Suprapubic skin (tissue), 3 donors: Measurements from ENCODE around the gene SH3PXD2B.

Source experiments
- CTCF ChIP-seq, 2 donors: fragments of 200-600 bp in 1 of 2; fragments of 450-650 bp in 1 of 2; sonication (generic) in 1 of 2; IDR thresholded peaks; one replicate each; pipeline ENCODE4 v1.5.1; 2016 to 2019; ENCODE audit warnings: antibody characterized with exemption in 2 of 2, mild to moderate bottlenecking in 1 of 2, moderate library complexity in 1 of 2
- POLR2A ChIP-seq, 2 donors: fragments of 450-650 bp; IDR thresholded peaks; one replicate each; pipeline ENCODE4 v1.6.1; 2017; ENCODE audit warnings: antibody characterized with exemption in 2 of 2, mild to moderate bottlenecking in 2 of 2, moderate library complexity in 2 of 2

- TF ChIP-seq CTCF (IDR thresholded peaks at IDR 0.05) (peak; percentile 28 to 52), POLR2A (IDR thresholded peaks at IDR 0.05) (no peak)
Measured at GRCh38 chr5:172450861-172451695, 3.2 kb downstream of the SH3PXD2B start.
